LNCAP (cell line): ENCODE results near the gene UGT1A4.

Experiments
- CTCF ChIP-seq: fragments of 450-650 bp; IDR thresholded peaks from 2 replicates; pipeline ENCODE4 v1.5.1; 2017; ENCODE audit warnings: mild to moderate bottlenecking

Gene UGT1A4

GRCh38 chr2:233761040-233761769 is 42.7 kb downstream of the UGT1A4 start:
- TF ChIP-seq CTCF, result no peak

GRCh38 chr2:233764264-233764663 is 45.7 kb downstream of the UGT1A4 start:
- TF ChIP-seq CTCF, result no peak

GRCh38 chr2:233764761-233765160 is 46.2 kb downstream of the UGT1A4 start:
- no peak for TF ChIP-seq CTCF

GRCh38 chr2:233766416-233766815 is 47.9 kb downstream of the UGT1A4 start:
- no peak for TF ChIP-seq CTCF

- no peak for TF ChIP-seq CTCF
Observed at GRCh38 chr2:233768076-233768475, 49.5 kb downstream of the UGT1A4 start.

GRCh38 chr2:233769260-233769659 is 50.7 kb downstream of the UGT1A4 start:
- no peak for TF ChIP-seq CTCF

- TF ChIP-seq CTCF, result no peak
Observed at GRCh38 chr2:233772153-233772552, 53.6 kb downstream of the UGT1A4 start.

- peak; percentile 42; the same call in 1 of the 2 replicates for TF ChIP-seq CTCF
Observed at GRCh38 chr2:233772583-233772982, 54.0 kb downstream of the UGT1A4 start.
